ENCODE measurements around the gene NDUFA3. TPM values are rescaled to one million over a fixed set of nuclear protein-coding genes. Genes with fewer than 3 reads are reported as not detected.

NDUFA3 gene
- total and polyA plus RNA-seq, 7 donors: 18.8 to 207 (median 32.4) TPM

DNA sequence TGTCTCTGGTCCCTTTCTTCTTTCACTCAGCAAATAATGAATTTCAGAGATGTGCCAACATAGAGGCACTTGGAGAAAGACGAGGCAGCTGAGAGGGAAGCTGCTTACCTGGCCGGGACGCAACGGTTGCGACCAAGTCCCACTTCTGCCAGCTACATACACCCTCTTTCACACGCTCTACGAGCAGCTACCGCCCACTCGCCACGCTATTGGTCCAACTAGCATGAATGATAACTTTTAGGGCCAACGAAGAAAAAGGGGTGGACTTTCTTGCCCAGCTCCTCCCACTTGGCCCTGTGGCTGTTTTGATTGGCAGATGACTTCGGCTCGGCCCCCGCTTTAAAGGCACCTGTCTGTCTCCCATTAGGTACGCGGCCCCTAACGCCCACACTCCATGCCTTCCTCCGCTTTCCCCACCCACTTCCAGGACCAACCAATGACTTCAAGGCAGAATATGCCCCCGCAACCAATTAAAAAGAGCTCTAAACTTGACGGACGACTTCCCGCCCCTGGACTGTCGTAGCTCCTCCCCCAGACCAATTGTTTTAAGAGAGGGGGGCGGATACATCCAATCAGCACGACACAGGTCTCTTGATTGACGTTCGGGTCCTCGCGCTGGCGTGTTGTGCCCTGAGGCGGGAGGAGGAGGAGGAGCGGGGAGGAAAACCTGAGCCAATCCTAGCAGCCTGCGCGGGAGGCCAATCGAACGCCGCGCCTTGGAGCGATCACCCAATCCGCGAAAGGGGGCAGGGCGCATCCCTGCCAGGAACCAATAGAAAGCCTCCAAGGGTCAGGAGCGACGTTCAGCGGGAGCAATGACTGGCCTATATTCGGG, 34.4 kb downstream of the NDUFA3 start:
- Histone ChIP-seq H3K9me3 (no peaks in the 10 kb centered on the region), H3K4me3 (peak overlapping the region; percentile 99 to 100 (median 100)), H3K4me1 (peaks cover 0 to 51% (median 44%) of the 10 kb centered on the region in 4 donors), H3K27ac (peak overlapping the region; percentile 96 to 99 (median 96)), H3K27me3 (no peaks in the 10 kb centered on the region), H3K36me3 (peaks cover 0 to 18% (median 0%) of the 10 kb centered on the region in 4 donors)
- 1% methylated on average over 46 of the region's 46 CpGs for WGBS, 2 donors
- TF ChIP-seq POLR2AphosphoS5 (IDR thresholded peaks at IDR 0.05) (peak; percentile 7 to 66 (median 32)), EP300 (IDR thresholded peaks at IDR 0.05) (no peak), POLR2A (IDR thresholded peaks at IDR 0.05) (peak in 1 of 2 donors; percentile 38)
- TF ChIP-seq, protein P1, sequence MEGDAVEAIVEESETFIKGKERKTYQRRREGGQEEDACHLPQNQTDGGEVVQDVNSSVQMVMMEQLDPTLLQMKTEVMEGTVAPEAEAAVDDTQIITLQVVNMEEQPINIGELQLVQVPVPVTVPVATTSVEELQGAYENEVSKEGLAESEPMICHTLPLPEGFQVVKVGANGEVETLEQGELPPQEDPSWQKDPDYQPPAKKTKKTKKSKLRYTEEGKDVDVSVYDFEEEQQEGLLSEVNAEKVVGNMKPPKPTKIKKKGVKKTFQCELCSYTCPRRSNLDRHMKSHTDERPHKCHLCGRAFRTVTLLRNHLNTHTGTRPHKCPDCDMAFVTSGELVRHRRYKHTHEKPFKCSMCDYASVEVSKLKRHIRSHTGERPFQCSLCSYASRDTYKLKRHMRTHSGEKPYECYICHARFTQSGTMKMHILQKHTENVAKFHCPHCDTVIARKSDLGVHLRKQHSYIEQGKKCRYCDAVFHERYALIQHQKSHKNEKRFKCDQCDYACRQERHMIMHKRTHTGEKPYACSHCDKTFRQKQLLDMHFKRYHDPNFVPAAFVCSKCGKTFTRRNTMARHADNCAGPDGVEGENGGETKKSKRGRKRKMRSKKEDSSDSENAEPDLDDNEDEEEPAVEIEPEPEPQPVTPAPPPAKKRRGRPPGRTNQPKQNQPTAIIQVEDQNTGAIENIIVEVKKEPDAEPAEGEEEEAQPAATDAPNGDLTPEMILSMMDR (IDR thresholded peaks at IDR 0.05): no peak
- intact Hi-C loops (cut with DNase I): loop anchor here (2.0 kb wide), 1 partner anchor 22 kb away; the partner anchor contains the start of genes PRPF31 and TFPT
- peak; percentile 100 for DNase-seq

DNA sequence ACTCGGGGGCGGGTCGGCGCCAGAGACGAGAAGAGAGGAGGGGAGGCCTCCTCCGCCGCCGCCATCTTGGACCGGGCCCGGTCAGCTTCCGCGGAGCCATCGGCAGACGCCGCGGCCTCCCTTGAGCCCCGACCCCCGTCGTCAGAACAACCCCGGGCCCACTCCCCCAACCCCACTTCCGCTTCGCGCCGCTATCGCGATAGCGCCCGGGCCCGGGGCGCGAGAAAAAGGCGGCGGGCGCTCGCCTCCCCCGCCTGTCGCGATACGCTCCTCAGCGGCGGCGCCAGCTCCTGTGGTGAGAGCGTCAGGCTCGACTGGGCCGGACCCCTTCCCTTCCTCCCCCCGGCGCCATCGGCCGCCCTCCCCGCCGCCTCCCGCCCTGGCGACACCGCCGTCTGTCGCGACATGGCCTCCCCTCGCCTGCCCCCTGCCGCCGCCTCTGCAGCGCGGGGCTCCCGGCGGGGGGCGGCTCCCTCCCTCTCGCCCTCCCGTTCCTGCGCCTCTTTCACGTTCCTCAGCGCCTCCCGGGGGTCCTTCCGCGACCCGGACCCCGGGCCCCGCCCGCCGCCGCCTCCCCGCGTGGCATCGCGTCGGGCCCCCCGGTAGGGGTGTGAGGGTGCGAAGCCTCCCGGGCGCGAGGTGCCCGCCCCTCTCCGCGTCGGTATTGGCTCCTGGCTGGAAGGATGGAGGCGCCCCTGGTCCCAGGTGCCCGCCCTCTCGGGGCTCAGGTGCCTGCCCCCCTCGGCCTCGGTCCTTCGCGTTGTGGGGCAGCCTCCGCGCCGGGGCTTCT, 35.2 kb downstream of the NDUFA3 start, which contains the start of gene CNOT3:
TSS of gene CNOT3 (plus strand) at position 64 of the 790 bp plus-strand sequence. CDS start 5,217 bp downstream, outside the sequence.
- no peaks in the 10 kb centered on the region for H3K9me3 ChIP-seq
- H3K36me3 ChIP-seq: peaks cover 3 to 18% (median 4%) of the 10 kb centered on the region in 4 donors
- peak within 1 kb of the TSS; percentile 99 to 100 (median 100) for H3K4me3 ChIP-seq
- H3K4me1 ChIP-seq: peaks cover 0 to 51% (median 44%) of the 10 kb centered on the region in 4 donors
- intact Hi-C loops (cut with DNase I): loop anchor here (2.0 kb wide), 2 partner anchors 21 to 23 kb away; partner anchors contain the start of genes LENG1, PRPF31 and TFPT
- H3K27me3 ChIP-seq: no peaks in the 10 kb centered on the region
- TF ChIP-seq POLR2AphosphoS5 (IDR thresholded peaks at IDR 0.05) (peak; percentile 79 to 97 (median 94)), EP300 (IDR thresholded peaks at IDR 0.05) (no peak), POLR2A (IDR thresholded peaks at IDR 0.05) (peak; percentile 75 to 83)
- TF ChIP-seq, protein P1 (IDR thresholded peaks at IDR 0.05): no peak
- no peak for DNase-seq
- 0 to 1% methylated on average over 103 of the region's 103 CpGs for WGBS, 2 donors
- peak within 1 kb of the TSS; percentile 96 to 99 (median 96) for H3K27ac ChIP-seq

DNA sequence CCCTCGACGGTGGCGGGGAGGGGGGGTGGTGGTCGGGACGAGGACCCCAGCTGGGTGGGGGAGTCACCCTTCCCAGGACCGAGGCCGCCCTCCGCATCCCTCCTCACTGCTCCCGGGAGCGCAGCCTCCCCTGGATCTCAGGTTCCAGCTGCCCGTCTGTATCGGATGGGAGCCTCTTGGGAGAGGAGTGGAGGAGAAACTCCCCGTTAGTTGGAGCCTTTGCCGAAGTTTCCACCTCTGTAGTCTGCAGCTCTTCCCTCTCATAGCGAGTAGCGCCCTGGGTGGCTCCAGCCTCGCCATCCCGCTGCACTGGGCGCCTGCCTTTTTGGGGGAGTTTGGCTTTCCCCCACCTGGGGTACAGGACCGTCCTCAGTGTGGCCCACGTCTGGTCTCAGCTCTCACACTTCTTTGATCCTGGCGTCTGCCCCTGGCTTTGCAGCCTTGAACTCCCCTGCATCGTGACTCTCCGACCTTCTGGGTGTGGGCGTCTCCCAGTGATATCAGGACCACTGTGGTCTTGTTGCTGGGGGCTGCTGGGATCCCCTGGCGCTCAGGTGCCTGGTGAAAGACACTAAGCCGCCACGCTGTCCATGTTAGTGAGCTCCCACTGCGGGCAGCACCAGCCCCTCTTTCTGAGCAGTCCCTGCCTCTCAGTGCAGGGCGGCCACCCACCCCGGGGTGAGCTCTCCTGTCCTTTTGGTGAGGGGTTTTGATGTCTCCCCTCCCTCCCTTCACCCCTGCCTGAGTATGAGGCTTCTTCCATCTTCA, 36.0 kb downstream of the NDUFA3 start:
- peaks cover 0 to 51% (median 44%) of the 10 kb centered on the region in 4 donors for H3K4me1 ChIP-seq
- DNase-seq: no peak
- no peaks in the 10 kb centered on the region for H3K9me3 ChIP-seq
- WGBS, 2 donors: 25 to 35% methylated on average over 31 of the region's 31 CpGs
- intact Hi-C loops (cut with DNase I): loop anchor here (2.0 kb wide), 1 partner anchor 20 kb away; the partner anchor contains the start of gene LENG1
- no peaks in the 10 kb centered on the region for H3K27me3 ChIP-seq
- H3K36me3 ChIP-seq: peaks cover 11 to 22% (median 12%) of the 10 kb centered on the region in 4 donors
- no peak for TF ChIP-seq EP300 (IDR thresholded peaks at IDR 0.05)
- no peak for TF ChIP-seq POLR2A (IDR thresholded peaks at IDR 0.05)
- TF ChIP-seq, protein P1 (IDR thresholded peaks at IDR 0.05): no peak
- TF ChIP-seq POLR2AphosphoS5 (IDR thresholded peaks at IDR 0.05): no peak
- H3K27ac ChIP-seq: peak overlapping the region; percentile 96 to 99 (median 96)
- peak overlapping the region; percentile 99 to 100 (median 100) for H3K4me3 ChIP-seq

DNA sequence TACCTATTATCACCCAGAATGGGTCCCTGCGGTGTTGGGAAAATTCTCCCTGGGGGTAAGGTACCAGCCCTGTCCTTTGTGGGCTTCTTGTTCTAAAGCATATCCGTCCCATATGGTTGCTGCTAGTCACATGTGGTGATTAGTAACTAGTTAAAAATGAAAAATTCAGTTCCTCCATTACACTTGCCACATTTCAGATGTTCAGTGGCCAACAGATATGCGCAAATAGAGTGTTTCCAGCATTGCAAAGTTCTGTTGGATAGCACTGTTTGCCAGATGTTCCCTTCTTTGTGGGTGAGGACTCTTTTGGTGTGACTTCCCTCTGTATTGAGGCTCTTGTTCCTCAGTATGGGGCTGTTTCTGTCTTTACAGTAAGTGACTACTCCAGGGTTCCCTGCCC, 38.7 kb downstream of the NDUFA3 start:
- H3K36me3 ChIP-seq: peaks cover 36 to 49% (median 38%) of the 10 kb centered on the region in 4 donors
- no peaks in the 10 kb centered on the region for H3K27me3 ChIP-seq
- no peak overlapping the region for H3K27ac ChIP-seq
- TF ChIP-seq POLR2A (IDR thresholded peaks at IDR 0.05): no peak
- TF ChIP-seq, protein P1 (IDR thresholded peaks at IDR 0.05): no peak
- 83 to 93% methylated on average over 3 of the region's 3 CpGs for WGBS, 2 donors
- H3K4me1 ChIP-seq: peaks cover 0 to 43% (median 37%) of the 10 kb centered on the region in 4 donors
- H3K9me3 ChIP-seq: no peaks in the 10 kb centered on the region
- intact Hi-C loops (cut with DNase I): no loop called here
- DNase-seq: no peak
- H3K4me3 ChIP-seq: no peak overlapping the region
